IMR-90 (cell line): ENCODE results near the gene ATP11B. TPM values are rescaled to one million over a fixed set of nuclear protein-coding genes. Genes with fewer than 3 reads are reported as not detected.

Experiments
- ATAC-seq: fragments of 200-7000 bp; cut with Tn5 transposase; 2 replicates; pipeline ENCODE4 v1.9.1; 2020; ENCODE audit warnings: low read depth, mild to moderate bottlenecking, moderate library complexity
- Bru-seq: library from RNA; stranded (reverse); fragments of 400-500 nt; gene quantifications from one replicate; lab custom pipeline; 2021; lab: Mats Ljungman, UMichigan
- BruChase-seq, 2 experiments: library from RNA; stranded (reverse); fragments of 400-500 nt; gene quantifications; one replicate each; lab custom pipeline; 2021; lab: Mats Ljungman, UMichigan
- BruUV-seq: library from RNA; stranded (reverse); fragments of 400-500 nt; replicated peaks from 2 replicates; lab custom pipeline; 2021; lab: Mats Ljungman, UMichigan
- CTCF ChIA-PET: fragments of 300-600 bp; formaldehyde crosslinking; extraction: SDS; loops from one replicate; lab custom pipeline; 2021; ENCODE audit warnings: antibody characterized with exemption; lab: Yijun Ruan, JAX
- POLR2A ChIA-PET: fragments of 300-600 bp; sonication (Branson Sonifier 250); formaldehyde crosslinking; loops from one replicate; lab custom pipeline; 2022; ENCODE audit warnings: antibody characterized with exemption; ENCODE audit not compliant: unreplicated experiment; lab: Charles Lee
- DNase-seq: peaks from one replicate; pipeline ENCODE4 v3.0.0; 2013
- H2AFZ ChIP-seq: replicated peaks from 2 replicates; pipeline ENCODE3; 2013; ENCODE audit warnings: low read length, mild to moderate bottlenecking; ENCODE audit not compliant: poor library complexity
- H2AK5ac ChIP-seq: 2 replicates; pipeline ENCODE4 v1.6.1; 2013; ENCODE audit warnings: low read depth, low read length, inconsistent platforms
- H2AK9ac ChIP-seq: replicated peaks from 2 replicates; pipeline ENCODE3; 2013; ENCODE audit warnings: mild to moderate bottlenecking, low read depth, low read length, moderate library complexity; ENCODE audit not compliant: poor library complexity
- H2BK120ac ChIP-seq: 2 replicates; pipeline ENCODE4 v1.6.1; 2013; ENCODE audit warnings: low read depth, low read length, inconsistent platforms
- H2BK15ac ChIP-seq: 3 replicates; pipeline ENCODE4 v1.6.1; 2013; ENCODE audit warnings: low read depth, low read length, inconsistent platforms
- H2BK20ac ChIP-seq: 2 replicates; pipeline ENCODE4 v1.6.1; 2013; ENCODE audit warnings: low read depth, mild to moderate bottlenecking, inconsistent platforms, low read length, moderate library complexity
- H2BK5ac ChIP-seq: 2 replicates; pipeline ENCODE4 v1.6.1; 2013; ENCODE audit warnings: mild to moderate bottlenecking, low read depth, low read length, inconsistent platforms; ENCODE audit not compliant: poor library complexity, severe bottlenecking
- H3K14ac ChIP-seq: replicated peaks from 2 replicates; pipeline ENCODE4 v1.6.1; 2013; ENCODE audit warnings: low read depth, low read length, inconsistent platforms
- H3K18ac ChIP-seq: 2 replicates; pipeline ENCODE4 v1.6.1; 2013; ENCODE audit warnings: low read depth, low read length, control low read depth
- H3K23ac ChIP-seq: 2 replicates; pipeline ENCODE4 v1.6.1; 2013; ENCODE audit warnings: low read depth, low read length, inconsistent platforms
- H3K27ac ChIP-seq: 2 replicates; pipeline ENCODE4 v1.5.1; 2013; ENCODE audit warnings: mild to moderate bottlenecking, control low read depth, low read length; ENCODE audit not compliant: insufficient read depth
- H3K27me3 ChIP-seq: 2 replicates; pipeline ENCODE4 v1.6.1; 2013; ENCODE audit warnings: low read length; ENCODE audit not compliant: control insufficient read depth, insufficient read depth
- H3K36me3 ChIP-seq: 2 replicates; pipeline ENCODE4 v1.6.1; 2013; ENCODE audit warnings: low read length, mixed read lengths; ENCODE audit not compliant: control insufficient read depth, insufficient read depth
- H3K4ac ChIP-seq: 2 replicates; pipeline ENCODE4 v1.6.1; 2013; ENCODE audit warnings: low read depth, low read length, inconsistent platforms
- H3K4me1 ChIP-seq: 2 replicates; pipeline ENCODE4 v1.6.1; 2013; ENCODE audit warnings: low read length, mixed read lengths; ENCODE audit not compliant: control insufficient read depth, insufficient read depth
- H3K4me2 ChIP-seq: 2 replicates; pipeline ENCODE4 v1.6.1; 2013; ENCODE audit warnings: low read depth, mild to moderate bottlenecking, control low read depth, low read length, moderate library complexity
- H3K4me3 ChIP-seq: 2 replicates; pipeline ENCODE4 v1.5.1; 2013; ENCODE audit warnings: low read depth, mild to moderate bottlenecking, control low read depth, low read length, moderate library complexity; ENCODE audit not compliant: insufficient read depth
- H3K56ac ChIP-seq: 2 replicates; pipeline ENCODE4 v1.6.1; 2013; ENCODE audit warnings: low read length, inconsistent platforms; ENCODE audit not compliant: insufficient read depth; ENCODE audit errors: extremely low read depth
- H3K79me1 ChIP-seq, 2 experiments: 2 replicates each; pipeline ENCODE4 v1.6.1; 2013; ENCODE audit warnings: low read length in 2 of 2, inconsistent platforms in 1 of 2, low read depth in 1 of 2
- H3K9ac ChIP-seq: 2 replicates; pipeline ENCODE4 v1.6.1; 2013; ENCODE audit warnings: low read depth, low read length, control low read depth
- H3K9me1 ChIP-seq: 2 replicates; pipeline ENCODE4 v1.6.1; 2013; ENCODE audit warnings: low read length, inconsistent platforms; ENCODE audit not compliant: insufficient read depth
- H3K9me3 ChIP-seq: 2 replicates; pipeline ENCODE4 v1.6.1; 2013; ENCODE audit warnings: low read length; ENCODE audit not compliant: control insufficient read depth, insufficient read depth
- H4K20me1 ChIP-seq: 2 replicates; pipeline ENCODE4 v1.6.1; 2013; ENCODE audit warnings: low read length, inconsistent platforms; ENCODE audit not compliant: insufficient read depth
- H4K5ac ChIP-seq: 2 replicates; pipeline ENCODE4 v1.6.1; 2013; ENCODE audit warnings: mild to moderate bottlenecking, low read depth, low read length, control low read depth
- H4K8ac ChIP-seq, 2 experiments: 2 replicates each; pipeline ENCODE4 v1.6.1; 2013; ENCODE audit warnings: low read depth in 2 of 2, low read length in 2 of 2, control low read depth in 1 of 2, inconsistent platforms in 1 of 2
- H4K91ac ChIP-seq: 2 replicates; pipeline ENCODE4 v1.6.1; 2013; ENCODE audit warnings: low read depth, low read length, inconsistent platforms; ENCODE audit not compliant: insufficient read depth
- CEBPB ChIP-seq: IDR thresholded peaks from 2 replicates; pipeline ENCODE4 v1.6.1; 2012; ENCODE audit warnings: low read depth, low read length, improper control_type of control experiment
- CTCF ChIP-seq: conservative IDR thresholded peaks from 2 replicates; pipeline ENCODE4 v1.5.1; 2012; ENCODE audit warnings: mild to moderate bottlenecking, low read depth, low read length, improper control_type of control experiment
- MAFK ChIP-seq: IDR thresholded peaks from 2 replicates; pipeline ENCODE4 v1.6.1; 2012; ENCODE audit warnings: low read depth, low read length, improper control_type of control experiment
- MAZ ChIP-seq: IDR thresholded peaks from 2 replicates; pipeline ENCODE4 v1.6.1; 2012; ENCODE audit warnings: low read depth, mild to moderate bottlenecking, low read length, improper control_type of control experiment, moderate library complexity, borderline replicate concordance
- NFE2L2 ChIP-seq: fragments of 150-350 bp; IDR thresholded peaks from 2 replicates; pipeline ENCODE4 v1.6.1; 2016; ENCODE audit warnings: low read depth, mild to moderate bottlenecking, low read length
- RCOR1 ChIP-seq: IDR thresholded peaks from 2 replicates; pipeline ENCODE4 v1.6.1; 2012; ENCODE audit warnings: mild to moderate bottlenecking, low read length, improper control_type of control experiment; ENCODE audit not compliant: insufficient replicate concordance
- SMC3 ChIP-seq: fragments of 150-350 bp; IDR thresholded peaks from 2 replicates; pipeline ENCODE4 v1.6.1; 2016; ENCODE audit warnings: low read depth, mild to moderate bottlenecking, antibody characterized with exemption, low read length, moderate library complexity
- WGBS, 2 experiments: methylation state at CpG; one replicate each; pipeline versions ENCODE4 v1.1.5 to v1.1.7; 2013; ENCODE audit warnings: missing lambda C conversion rate in 2 of 2; ENCODE audit not compliant: insufficient read length in 1 of 2; ENCODE audit errors: extremely low coverage in 2 of 2; 5-methylcytosine and 5-hydroxymethylcytosine counted together
- dilution Hi-C: fragments of 300-500 bp; cut with HindIII; formaldehyde crosslinking; loops from one replicate; pipeline ENCODE4 v1.14.3; 2018; ENCODE audit warnings: low sequenced_read_pairs; ENCODE audit not compliant: unreplicated experiment
- in situ Hi-C: fragments of 300-500 bp; cut with MboI; formaldehyde crosslinking; loops from 3 replicates; pipeline ENCODE4 v1.14.3; 2019; ENCODE audit warnings: low sequenced_read_pairs, inconsistent platforms, mixed read lengths
- intact Hi-C: fragments of 100-400 bp; cut with micrococcal nuclease; formaldehyde crosslinking; loops from 2 replicates; pipeline ENCODE4 v1.10.0; 2022
- long read RNA-seq: library from polyadenylated mRNA; unstranded; transcript quantifications from one replicate; pipeline ENCODE4 v2.0.0, GENCODE V29; 2021; ENCODE audit not compliant: unreplicated experiment
- polyA plus RNA-seq, 3 experiments: library from polyadenylated mRNA; depleted of rRNA; stranded (reverse); fragments of >200 nt; gene quantifications; 2 replicates each; pipeline ENCODE4 v1.2.3, GENCODE V29; 2012; ENCODE audit warnings: low replicate concordance in 1 of 3
- total RNA-seq: library from RNA; depleted of rRNA; stranded (reverse); fragments of >200 nt; gene quantifications from 2 replicates; pipeline ENCODE4 v1.2.3, GENCODE V29; 2012; rRNA removed

Gene ATP11B
- 39.6 and 66.4 TPM in 2 replicates for total RNA-seq
- polyA plus RNA-seq (2012; rRNA removed) = 7.8 and 10.0 TPM in 2 replicates
- 2.0 and 2.1 TPM in 2 replicates for polyA plus RNA-seq (2012; cell fraction: cytosol; rRNA removed)
- 3.5 and 15.0 TPM in 2 replicates for polyA plus RNA-seq (2012; cell fraction: nucleus; rRNA removed; ENCODE audit: low replicate concordance)
- percentile 80 among the genes with signal in this experiment for Bru-seq, nascent RNA
- percentile 70 among the genes with signal in this experiment for BruChase-seq, experiment 1, labeled RNA remaining after a 6-hour chase
- percentile 70 among the genes with signal in this experiment for BruChase-seq, experiment 2, labeled RNA remaining after a 2-hour chase
- long read RNA-seq, full-length matches to known transcripts = 21 of 47 reads
- long read RNA-seq, partial matches to known transcripts = 13 of 47 reads
- long read RNA-seq, other reads (novel, unspliced or antisense) = 13 of 47 reads

DNA sequence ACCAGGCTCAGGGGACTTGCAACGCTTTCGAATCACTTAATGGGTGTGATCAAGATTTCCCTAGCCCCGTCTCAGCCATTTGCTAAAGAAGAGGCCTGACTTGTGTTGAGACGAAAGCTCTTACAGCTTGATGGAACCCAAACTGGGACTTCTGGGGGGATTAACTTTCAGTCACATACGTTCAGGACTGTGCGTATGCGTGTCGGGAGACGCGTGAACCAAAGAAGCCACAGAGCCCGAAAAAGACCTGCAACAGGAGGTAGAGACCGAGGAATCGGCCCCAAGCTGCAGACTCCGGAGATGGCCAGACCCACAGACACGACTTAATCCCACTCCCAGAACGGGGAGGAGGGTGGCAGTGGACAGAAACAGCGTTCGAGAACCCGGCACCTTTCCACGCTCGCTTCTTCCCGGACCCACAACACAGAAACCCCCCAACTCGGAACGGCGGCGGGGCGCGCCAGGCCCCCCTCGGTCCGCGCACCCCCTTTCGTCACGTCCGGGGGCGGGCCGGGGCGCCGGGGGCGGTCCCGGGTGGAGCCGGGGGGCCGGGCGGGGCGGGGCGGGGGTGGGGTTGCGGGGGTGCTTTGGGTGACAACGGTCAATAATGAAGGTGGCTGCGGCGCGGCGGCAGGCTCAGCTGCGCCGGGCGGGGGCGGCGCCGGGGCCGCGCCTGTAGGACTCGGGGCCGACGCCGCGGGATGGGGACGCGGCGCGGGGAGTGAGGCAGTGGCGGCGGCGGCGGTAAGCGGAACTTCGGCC, at the start of gene ATP11B:
Gene ATP11B, plus strand, starts transcription at position 604 of the 762 bp plus-strand sequence. CDS start 256 bp downstream, outside the sequence.
- H2AK5ac ChIP-seq = 0 out of 2 replicates have a peak within 1 kb of the TSS, but pooled peaks have one; percentile 0
- peak within 1 kb of the TSS; percentile 88 for H2AK9ac ChIP-seq
- no peak within 1 kb of the TSS for H2BK20ac ChIP-seq
- H3K27me3 ChIP-seq = peaks cover 2% of the 10 kb centered on the region; the same call in 1 of the 2 replicates
- peaks cover 8 to 16% of the 10 kb centered on the region in 2 experiments; a peak in 2 of 4 replicates for H3K79me1 ChIP-seq
- DNase-seq (peak; percentile 41), ATAC-seq (peak; percentile 87)
- H3K56ac ChIP-seq = peak within 1 kb of the TSS; percentile 96
- H3K27ac ChIP-seq = peak within 1 kb of the TSS; percentile 92
- H4K5ac ChIP-seq = peak within 1 kb of the TSS; percentile 78
- ChIA-PET CTCF (interaction anchor here (0.8 to 1.1 kb wide), 2 partner anchors 45 to 79 kb away, joined by 3 read pairs; no protein-coding TSS in a partner anchor), POLR2A (no interaction called here)
- TF ChIP-seq RCOR1 (no peak), SMC3 (no peak), NFE2L2 (no peak), MAZ (peak; percentile 80; the same call in 1 of the 2 replicates), CTCF (no peak), MAFK (no peak), CEBPB (no peak)
- peak within 1 kb of the TSS; percentile 75 for H2BK120ac ChIP-seq
- peak within 1 kb of the TSS; percentile 91 for H3K9ac ChIP-seq
- H3K4me3 ChIP-seq = peak within 1 kb of the TSS; percentile 78
- peak within 1 kb of the TSS; percentile 99 for H2AFZ ChIP-seq
- H3K36me3 ChIP-seq = no peaks in the 10 kb centered on the region
- dilution Hi-C loops (no loop called here), in situ Hi-C loops (no loop called here), intact Hi-C loops (loop anchor here (2.0 to 5.0 kb wide), 2 partner anchors 44 to 78 kb away; no protein-coding TSS in a partner anchor)
- no TSS peak for BruUV-seq
- H2BK5ac ChIP-seq = peak within 1 kb of the TSS; percentile 77
- peak within 1 kb of the TSS; percentile 81 for H4K91ac ChIP-seq
- peaks cover 2% of the 10 kb centered on the region; the same call in 1 of the 2 replicates for H4K20me1 ChIP-seq
- H2BK15ac ChIP-seq = peak within 1 kb of the TSS; percentile 88; the same call in 1 of the 3 replicates
- H3K4ac ChIP-seq = peak within 1 kb of the TSS; percentile 87
- H3K14ac ChIP-seq = peak within 1 kb of the TSS; percentile 97
- no peaks in the 10 kb centered on the region for H3K9me1 ChIP-seq
- H3K4me2 ChIP-seq = peak within 1 kb of the TSS; percentile 91
- peak within 1 kb of the TSS; percentile 87 for H3K23ac ChIP-seq
- 1% methylated on average over 28 of the region's 74 CpGs; no CpG with 5 or more reads in 1 of the 2 experiments for WGBS, 2 experiments
- H3K18ac ChIP-seq = peak within 1 kb of the TSS; percentile 81
- H4K8ac ChIP-seq = peak within 1 kb of the TSS; percentile 98
- no peaks in the 10 kb centered on the region for H3K4me1 ChIP-seq
- no peaks in the 10 kb centered on the region for H3K9me3 ChIP-seq
